ENCODE results near the gene LSM4.

Gene LSM4

DNA sequence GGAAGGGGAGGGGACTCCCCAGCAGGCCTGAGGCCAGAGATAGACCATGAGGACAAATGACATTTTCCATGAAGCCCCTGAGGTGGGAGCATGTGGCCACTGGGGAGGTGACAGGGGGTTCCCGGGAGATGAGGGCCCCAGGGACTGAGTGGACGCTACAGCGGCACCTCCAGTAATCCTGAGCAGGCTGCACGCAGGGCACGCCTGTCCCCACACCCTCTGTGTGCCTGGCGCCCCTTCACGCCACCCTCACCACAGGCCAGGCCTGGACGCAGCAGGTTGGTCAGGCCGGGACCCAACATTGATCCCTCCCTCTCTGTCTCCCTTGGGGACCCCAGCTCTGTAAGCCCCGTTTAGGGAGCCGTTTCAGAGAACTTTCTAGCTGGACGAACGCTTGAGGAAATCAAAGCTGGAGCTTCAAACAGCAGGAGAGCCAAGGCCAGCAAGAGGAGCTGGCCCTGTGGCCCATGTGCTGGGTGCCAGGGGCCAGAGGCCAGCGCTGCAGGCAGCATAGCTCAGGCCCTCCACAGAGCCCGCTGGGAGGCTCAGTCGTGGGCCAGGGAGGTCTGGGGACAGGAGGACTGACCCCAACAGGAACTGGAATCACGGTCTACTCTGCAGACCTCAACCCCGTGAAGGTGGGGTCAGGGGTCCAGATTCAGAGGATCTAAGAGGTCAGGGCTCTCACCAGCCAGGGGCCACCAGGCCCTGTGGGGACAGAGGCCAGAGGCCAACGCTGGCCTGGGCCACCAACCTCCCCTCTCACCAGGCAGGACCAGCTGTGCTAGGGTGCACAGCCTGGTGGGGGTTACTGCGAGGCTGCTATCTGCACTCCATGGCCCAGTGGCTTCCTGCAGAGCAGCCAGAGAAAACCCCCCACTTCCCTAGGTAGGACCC lies 14.6 kb downstream of the LSM4 start:
- TF ChIP-seq EZH2phosphoT487 (IDR thresholded peaks at IDR 0.05; ENCODE audit: borderline replicate concordance) = no peak
- TF ChIP-seq, protein P1, sequence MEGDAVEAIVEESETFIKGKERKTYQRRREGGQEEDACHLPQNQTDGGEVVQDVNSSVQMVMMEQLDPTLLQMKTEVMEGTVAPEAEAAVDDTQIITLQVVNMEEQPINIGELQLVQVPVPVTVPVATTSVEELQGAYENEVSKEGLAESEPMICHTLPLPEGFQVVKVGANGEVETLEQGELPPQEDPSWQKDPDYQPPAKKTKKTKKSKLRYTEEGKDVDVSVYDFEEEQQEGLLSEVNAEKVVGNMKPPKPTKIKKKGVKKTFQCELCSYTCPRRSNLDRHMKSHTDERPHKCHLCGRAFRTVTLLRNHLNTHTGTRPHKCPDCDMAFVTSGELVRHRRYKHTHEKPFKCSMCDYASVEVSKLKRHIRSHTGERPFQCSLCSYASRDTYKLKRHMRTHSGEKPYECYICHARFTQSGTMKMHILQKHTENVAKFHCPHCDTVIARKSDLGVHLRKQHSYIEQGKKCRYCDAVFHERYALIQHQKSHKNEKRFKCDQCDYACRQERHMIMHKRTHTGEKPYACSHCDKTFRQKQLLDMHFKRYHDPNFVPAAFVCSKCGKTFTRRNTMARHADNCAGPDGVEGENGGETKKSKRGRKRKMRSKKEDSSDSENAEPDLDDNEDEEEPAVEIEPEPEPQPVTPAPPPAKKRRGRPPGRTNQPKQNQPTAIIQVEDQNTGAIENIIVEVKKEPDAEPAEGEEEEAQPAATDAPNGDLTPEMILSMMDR (conservative IDR thresholded peaks at IDR 0.05; ENCODE audit: low read length) = no peak
- Histone ChIP-seq H3K79me2 (ENCODE audit: insufficient read depth, low read length) (peaks cover 29% of the 10 kb centered on the region; the same call in 1 of the 2 replicates), H3K36me3 (ENCODE audit: insufficient read depth, low read length) (peaks cover 65% of the 10 kb centered on the region; the same call in 1 of the 2 replicates), H3K4me3 (ENCODE audit: low read length, poor library complexity, severe bottlenecking) (no peak overlapping the region), H3K4me2 (ENCODE audit: low read depth, low read length, poor library complexity, severe bottlenecking) (no peak overlapping the region), H3K4me1 (ENCODE audit: insufficient read depth, low read length, poor library complexity, severe bottlenecking) (peaks cover 18% of the 10 kb centered on the region), H3F3A (ENCODE audit: low read depth) (peaks cover 18% of the 10 kb centered on the region), H4K20me1 (ENCODE audit: insufficient read depth, low read length, poor library complexity, severe bottlenecking) (peaks cover 9% of the 10 kb centered on the region), H3K9ac (ENCODE audit: low read depth, low read length, poor library complexity, severe bottlenecking) (no peak overlapping the region), H3K9me2 (replicated peaks; ENCODE audit: low read depth, low read length) (no peaks in the 10 kb centered on the region), H3K9me3 (ENCODE audit: insufficient read depth, low read depth, low read length) (no peaks in the 10 kb centered on the region), H2AFZ (ENCODE audit: low read length) (no peak overlapping the region), H3K27me3 (ENCODE audit: insufficient read depth, low read length, poor library complexity, severe bottlenecking) (no peaks in the 10 kb centered on the region)

DNA sequence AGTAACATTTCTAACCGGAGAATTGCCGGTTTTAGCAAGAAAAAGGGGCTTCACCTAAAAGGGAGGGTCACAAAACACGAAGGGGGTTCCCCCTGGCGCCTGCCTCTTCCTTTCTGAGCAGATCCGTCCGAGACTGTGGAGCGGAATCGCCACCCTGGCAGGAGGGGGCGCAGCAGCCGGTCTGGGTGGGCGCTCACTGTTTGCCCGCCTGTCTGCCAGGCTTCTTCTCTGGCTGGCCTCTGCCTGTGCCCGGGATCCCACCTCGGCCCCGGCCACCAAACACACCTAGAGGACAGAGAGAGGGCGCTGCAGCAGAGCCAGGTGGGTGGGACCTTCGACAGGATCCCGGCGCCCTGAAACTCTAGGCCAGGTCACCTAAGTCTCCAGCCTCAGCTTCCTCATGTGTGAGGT lies 15.6 kb downstream of the LSM4 start:
- Histone ChIP-seq H3K9me2 (replicated peaks; ENCODE audit: low read depth, low read length) (no peaks in the 10 kb centered on the region), H3K9ac (ENCODE audit: low read depth, low read length, poor library complexity, severe bottlenecking) (no peak overlapping the region), H4K20me1 (ENCODE audit: insufficient read depth, low read length, poor library complexity, severe bottlenecking) (peaks cover 9% of the 10 kb centered on the region), H3K36me3 (ENCODE audit: insufficient read depth, low read length) (peaks cover 57% of the 10 kb centered on the region; the same call in 1 of the 2 replicates), H3K79me2 (ENCODE audit: insufficient read depth, low read length) (peaks cover 20% of the 10 kb centered on the region; the same call in 1 of the 2 replicates), H3K4me3 (ENCODE audit: low read length, poor library complexity, severe bottlenecking) (no peak overlapping the region), H3K9me3 (ENCODE audit: insufficient read depth, low read depth, low read length) (no peaks in the 10 kb centered on the region), H3K4me2 (ENCODE audit: low read depth, low read length, poor library complexity, severe bottlenecking) (no peak overlapping the region), H3F3A (ENCODE audit: low read depth) (peaks cover 18% of the 10 kb centered on the region), H3K4me1 (ENCODE audit: insufficient read depth, low read length, poor library complexity, severe bottlenecking) (peaks cover 24% of the 10 kb centered on the region), H3K27me3 (ENCODE audit: insufficient read depth, low read length, poor library complexity, severe bottlenecking) (no peaks in the 10 kb centered on the region), H2AFZ (ENCODE audit: low read length) (no peak overlapping the region)
- TF ChIP-seq, protein P1 (conservative IDR thresholded peaks at IDR 0.05; ENCODE audit: low read length) = no peak
- no peak for TF ChIP-seq EZH2phosphoT487 (IDR thresholded peaks at IDR 0.05; ENCODE audit: borderline replicate concordance)

DNA sequence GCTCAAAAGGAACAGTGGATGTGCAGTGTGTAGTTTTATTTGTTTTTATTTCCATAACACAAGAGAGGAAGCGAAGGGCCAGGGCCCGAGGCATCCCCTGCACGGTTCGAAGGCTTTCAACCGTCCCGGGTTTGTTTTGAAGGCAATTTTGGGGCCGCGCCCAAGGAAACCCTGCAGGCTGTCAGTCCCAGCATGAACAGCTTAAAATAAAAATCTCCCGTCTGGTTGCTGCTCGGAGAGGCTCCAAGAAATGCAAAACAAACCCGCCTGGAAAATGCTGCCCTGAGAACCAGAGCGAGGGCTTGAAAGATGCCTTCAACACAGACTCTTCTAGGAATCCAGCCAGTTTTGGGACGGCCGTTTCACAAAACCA lies 16.0 kb downstream of the LSM4 start:
- H3K4me1 ChIP-seq (ENCODE audit: insufficient read depth, low read length, poor library complexity, severe bottlenecking) = peaks cover 24% of the 10 kb centered on the region

More for the DNA sequence above, 16.0 kb downstream of the LSM4 start:
- Histone ChIP-seq H3K9me2 (replicated peaks; ENCODE audit: low read depth, low read length) (no peaks in the 10 kb centered on the region), H4K20me1 (ENCODE audit: insufficient read depth, low read length, poor library complexity, severe bottlenecking) (peaks cover 9% of the 10 kb centered on the region), H3K4me3 (ENCODE audit: low read length, poor library complexity, severe bottlenecking) (no peak overlapping the region), H3K27me3 (ENCODE audit: insufficient read depth, low read length, poor library complexity, severe bottlenecking) (no peaks in the 10 kb centered on the region), H2AFZ (ENCODE audit: low read length) (no peak overlapping the region), H3K9ac (ENCODE audit: low read depth, low read length, poor library complexity, severe bottlenecking) (no peak overlapping the region), H3F3A (ENCODE audit: low read depth) (peaks cover 18% of the 10 kb centered on the region), H3K36me3 (ENCODE audit: insufficient read depth, low read length) (peaks cover 53% of the 10 kb centered on the region; the same call in 1 of the 2 replicates), H3K9me3 (ENCODE audit: insufficient read depth, low read depth, low read length) (no peaks in the 10 kb centered on the region), H3K4me2 (ENCODE audit: low read depth, low read length, poor library complexity, severe bottlenecking) (no peak overlapping the region), H3K79me2 (ENCODE audit: insufficient read depth, low read length) (peaks cover 16% of the 10 kb centered on the region; the same call in 1 of the 2 replicates)
- TF ChIP-seq, protein P1 (conservative IDR thresholded peaks at IDR 0.05; ENCODE audit: low read length) = no peak
- no peak for TF ChIP-seq EZH2phosphoT487 (IDR thresholded peaks at IDR 0.05; ENCODE audit: borderline replicate concordance)

Measured in Loucy (cell line).